ENCODE measurements around the gene HDGFL3. TPM values are rescaled to one million over a fixed set of nuclear protein-coding genes. Genes with fewer than 3 reads are reported as not detected.

HDGFL3 gene
- total and polyA plus RNA-seq, 10 of the 15 experiments (the other 5 are each of a cell fraction or from before 2014, with no cell fraction given), result 5.6 to 40.6 (median 15.8) TPM

- in situ Hi-C loops (cut with MboI), result no loop called here
- H2AFZ ChIP-seq (ENCODE audit: control insufficient read depth, low read depth, low read length), result no peak overlapping the region
- peak overlapping the region; percentile 54 for H3K4me2 ChIP-seq (ENCODE audit: control insufficient read depth, insufficient read depth)
- no peaks in the 10 kb centered on the region for H4K20me1 ChIP-seq (ENCODE audit: control insufficient read depth, insufficient read depth)
- 5% methylated on average over 2 of the region's 2 CpGs for WGBS (ENCODE audit: insufficient coverage, insufficient replicate concordance, low lambda C conversion rate, missing lambda C conversion rate)
- SMC1A ChIA-PET (ENCODE audit: uncharacterized antibody, unreplicated experiment), result interaction anchor here (0.5 kb wide), 1 partner anchor 14 kb away, joined by 4 read pairs; no protein-coding TSS in a partner anchor
- no peaks in the 10 kb centered on the region; the same call in 1 of the 3 replicates for H3K9me3 ChIP-seq (replicated peaks; ENCODE audit: control insufficient read depth, insufficient read depth, low read length)
- TF ChIP-seq ASH2L (IDR thresholded peaks at IDR 0.05; ENCODE audit: borderline replicate concordance, low read depth) (no peak), ZBTB40 (IDR thresholded peaks at IDR 0.05; ENCODE audit: borderline replicate concordance) (no peak), ZNF24 (IDR thresholded peaks at IDR 0.05) (no peak), ZNF274 (IDR thresholded peaks at IDR 0.05; ENCODE audit: insufficient read depth, insufficient read length) (no peak), SREBF2 (IDR thresholded peaks at IDR 0.05; ENCODE audit: low read length) (no peak), POLR2AphosphoS5 (IDR thresholded peaks at IDR 0.05; ENCODE audit: low read length) (no peak), YY1 (IDR thresholded peaks at IDR 0.05; ENCODE audit: low read depth, low read length) (no peak), SPI1 (IDR thresholded peaks at IDR 0.05; ENCODE audit: borderline replicate concordance, insufficient read depth, low read depth, low read length) (peak; percentile 67; the same call in 1 of the 2 replicates)
- peaks cover 19% of the 10 kb centered on the region for H3K4me1 ChIP-seq (ENCODE audit: control insufficient read depth, insufficient read depth, low read length)
- no peak overlapping the region for H3K9ac ChIP-seq (ENCODE audit: control insufficient read depth, insufficient read depth, low read length)
- BruUV-seq (replicated peaks), result no TSS peak
- 0 out of 2 replicates have a peak overlapping the region, but pooled peaks have one; percentile 11 for H3K27ac ChIP-seq (ENCODE audit: control insufficient read depth, insufficient read depth)
- H3K27me3 ChIP-seq (replicated peaks in 1 of 2; ENCODE audit: control insufficient read depth in 2 of 2, insufficient read depth in 2 of 2, low read length in 1 of 2), result no peaks in the 10 kb centered on the region
- ATAC-seq (no peak), FAIRE-seq (no peak), DNase-seq (ENCODE audit: low read depth, low spot score) (no peak)
- H3K36me3 ChIP-seq (ENCODE audit: control insufficient read depth in 2 of 2, insufficient read depth in 2 of 2, low read length in 1 of 2), result peaks cover 0 to 4% of the 10 kb centered on the region in 2 experiments; a peak in 1 of 4 replicates
- POLR2A ChIA-PET, result no interaction called here
- H3K79me2 ChIP-seq (ENCODE audit: control insufficient read depth, insufficient read depth, low read length), result peaks cover 89% of the 10 kb centered on the region
- intact Hi-C loops (cut with micrococcal nuclease; ENCODE audit: unreplicated experiment), result no loop called here
- CTCF ChIA-PET, result no interaction called here
- RAD21 ChIA-PET (ENCODE audit: unreplicated experiment), result no interaction called here
- H3K4me3 ChIP-seq, result no peak overlapping the region
Measured at GRCh38 chr15:83194528-83194927, 13.1 kb downstream of the HDGFL3 start.
